B cell (primary cell): ENCODE measurements around the gene CNTN2.

Experiments
- EZH2 ChIP-seq: IDR thresholded peaks from 2 replicates; pipeline ENCODE4 v1.6.1; 2012; ENCODE audit warnings: borderline replicate concordance, low read depth, mild to moderate bottlenecking, moderate library complexity, low read length; ENCODE audit not compliant: insufficient read depth, poor library complexity, severe bottlenecking
- TF ChIP-seq, protein P1 (sequence below): fragments of 200-600 bp; IDR thresholded peaks from one replicate; pipeline ENCODE4 v1.8.0; 2022; ENCODE audit warnings: antibody characterized with exemption, mild to moderate bottlenecking

DNA sequence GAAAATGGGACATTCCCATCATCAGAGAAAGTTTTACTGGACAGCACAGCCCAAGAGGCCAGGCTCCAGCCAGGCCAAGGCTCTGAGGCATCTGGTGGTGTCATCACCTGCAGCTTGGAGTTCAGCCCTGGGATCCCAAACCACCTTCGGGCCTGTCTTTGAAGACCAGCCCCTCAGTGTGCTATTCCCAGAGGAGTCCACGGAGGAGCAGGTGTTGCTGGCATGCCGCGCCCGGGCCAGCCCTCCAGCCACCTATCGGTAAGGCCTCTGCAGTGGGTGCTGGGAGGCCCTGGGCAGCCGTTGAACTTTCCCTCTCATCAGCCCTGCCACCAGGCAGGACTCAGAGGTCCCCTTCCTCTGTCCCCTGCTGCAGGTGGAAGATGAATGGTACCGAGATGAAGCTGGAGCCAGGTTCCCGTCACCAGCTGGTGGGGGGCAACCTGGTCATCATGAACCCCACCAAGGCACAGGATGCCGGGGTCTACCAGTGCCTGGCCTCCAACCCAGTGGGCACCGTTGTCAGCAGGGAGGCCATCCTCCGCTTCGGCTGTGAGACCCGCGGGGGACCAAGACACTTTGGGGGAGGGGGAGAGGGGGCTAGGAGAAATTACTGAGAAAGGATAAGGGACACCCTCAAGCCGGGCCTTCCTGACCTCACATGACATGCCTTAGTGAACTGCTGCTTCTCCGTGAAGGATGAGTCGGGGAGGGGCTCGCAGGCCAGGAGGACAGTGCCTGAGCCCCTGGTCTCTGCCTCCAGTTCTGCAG lies 15.0 kb downstream of the CNTN2 start:
- TF ChIP-seq EZH2, result no peak
- TF ChIP-seq, protein P1, sequence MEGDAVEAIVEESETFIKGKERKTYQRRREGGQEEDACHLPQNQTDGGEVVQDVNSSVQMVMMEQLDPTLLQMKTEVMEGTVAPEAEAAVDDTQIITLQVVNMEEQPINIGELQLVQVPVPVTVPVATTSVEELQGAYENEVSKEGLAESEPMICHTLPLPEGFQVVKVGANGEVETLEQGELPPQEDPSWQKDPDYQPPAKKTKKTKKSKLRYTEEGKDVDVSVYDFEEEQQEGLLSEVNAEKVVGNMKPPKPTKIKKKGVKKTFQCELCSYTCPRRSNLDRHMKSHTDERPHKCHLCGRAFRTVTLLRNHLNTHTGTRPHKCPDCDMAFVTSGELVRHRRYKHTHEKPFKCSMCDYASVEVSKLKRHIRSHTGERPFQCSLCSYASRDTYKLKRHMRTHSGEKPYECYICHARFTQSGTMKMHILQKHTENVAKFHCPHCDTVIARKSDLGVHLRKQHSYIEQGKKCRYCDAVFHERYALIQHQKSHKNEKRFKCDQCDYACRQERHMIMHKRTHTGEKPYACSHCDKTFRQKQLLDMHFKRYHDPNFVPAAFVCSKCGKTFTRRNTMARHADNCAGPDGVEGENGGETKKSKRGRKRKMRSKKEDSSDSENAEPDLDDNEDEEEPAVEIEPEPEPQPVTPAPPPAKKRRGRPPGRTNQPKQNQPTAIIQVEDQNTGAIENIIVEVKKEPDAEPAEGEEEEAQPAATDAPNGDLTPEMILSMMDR, result no peak
